ENCODE data around the gene BAHCC1.

Gene BAHCC1

GRCh38 chr17:81514489-81514738 lies 119.2 kb downstream of the BAHCC1 start:
- Histone ChIP-seq H3K9me2 (replicated peaks; ENCODE audit: insufficient read depth, low read length) (no peaks in the 10 kb centered on the region), H2AFZ (ENCODE audit: low read length) (peak overlapping the region; percentile 70), H3K4me2 (ENCODE audit: low read depth, low read length) (peak overlapping the region; percentile 93), H3K79me2 (ENCODE audit: low read length) (peaks cover 34% of the 10 kb centered on the region), H4K20me1 (ENCODE audit: insufficient read depth, low read length) (peaks cover 27% of the 10 kb centered on the region), H3K27me3 (replicated peaks; ENCODE audit: insufficient read depth, low read length) (no peaks in the 10 kb centered on the region), H3K4me3 (ENCODE audit: low read length) (peak overlapping the region; percentile 76), H3K27ac (ENCODE audit: low read length) (peak overlapping the region; percentile 69; the same call in 1 of the 2 replicates), H3F3A (ENCODE audit: insufficient read depth, low read length) (peaks cover 66% of the 10 kb centered on the region), H3K9me3 (replicated peaks; ENCODE audit: insufficient read depth, low read length) (no peaks in the 10 kb centered on the region), H3K9ac (ENCODE audit: low read length) (peak overlapping the region; percentile 75), H3K4me1 (ENCODE audit: low read length) (peaks cover 31% of the 10 kb centered on the region), H3K36me3 (replicated peaks; ENCODE audit: insufficient read depth, low read length) (peaks cover 17% of the 10 kb centered on the region)
- DNase-seq: no peak
- TF ChIP-seq, protein P1, sequence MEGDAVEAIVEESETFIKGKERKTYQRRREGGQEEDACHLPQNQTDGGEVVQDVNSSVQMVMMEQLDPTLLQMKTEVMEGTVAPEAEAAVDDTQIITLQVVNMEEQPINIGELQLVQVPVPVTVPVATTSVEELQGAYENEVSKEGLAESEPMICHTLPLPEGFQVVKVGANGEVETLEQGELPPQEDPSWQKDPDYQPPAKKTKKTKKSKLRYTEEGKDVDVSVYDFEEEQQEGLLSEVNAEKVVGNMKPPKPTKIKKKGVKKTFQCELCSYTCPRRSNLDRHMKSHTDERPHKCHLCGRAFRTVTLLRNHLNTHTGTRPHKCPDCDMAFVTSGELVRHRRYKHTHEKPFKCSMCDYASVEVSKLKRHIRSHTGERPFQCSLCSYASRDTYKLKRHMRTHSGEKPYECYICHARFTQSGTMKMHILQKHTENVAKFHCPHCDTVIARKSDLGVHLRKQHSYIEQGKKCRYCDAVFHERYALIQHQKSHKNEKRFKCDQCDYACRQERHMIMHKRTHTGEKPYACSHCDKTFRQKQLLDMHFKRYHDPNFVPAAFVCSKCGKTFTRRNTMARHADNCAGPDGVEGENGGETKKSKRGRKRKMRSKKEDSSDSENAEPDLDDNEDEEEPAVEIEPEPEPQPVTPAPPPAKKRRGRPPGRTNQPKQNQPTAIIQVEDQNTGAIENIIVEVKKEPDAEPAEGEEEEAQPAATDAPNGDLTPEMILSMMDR (IDR thresholded peaks at IDR 0.05; ENCODE audit: low read length): no peak
- TF ChIP-seq EZH2phosphoT487 (IDR thresholded peaks at IDR 0.05; ENCODE audit: low read length): no peak
- no peak for TF ChIP-seq EZH2 (optimal IDR thresholded peaks at IDR 0.05; ENCODE audit: low read depth, low read length)

DNA sequence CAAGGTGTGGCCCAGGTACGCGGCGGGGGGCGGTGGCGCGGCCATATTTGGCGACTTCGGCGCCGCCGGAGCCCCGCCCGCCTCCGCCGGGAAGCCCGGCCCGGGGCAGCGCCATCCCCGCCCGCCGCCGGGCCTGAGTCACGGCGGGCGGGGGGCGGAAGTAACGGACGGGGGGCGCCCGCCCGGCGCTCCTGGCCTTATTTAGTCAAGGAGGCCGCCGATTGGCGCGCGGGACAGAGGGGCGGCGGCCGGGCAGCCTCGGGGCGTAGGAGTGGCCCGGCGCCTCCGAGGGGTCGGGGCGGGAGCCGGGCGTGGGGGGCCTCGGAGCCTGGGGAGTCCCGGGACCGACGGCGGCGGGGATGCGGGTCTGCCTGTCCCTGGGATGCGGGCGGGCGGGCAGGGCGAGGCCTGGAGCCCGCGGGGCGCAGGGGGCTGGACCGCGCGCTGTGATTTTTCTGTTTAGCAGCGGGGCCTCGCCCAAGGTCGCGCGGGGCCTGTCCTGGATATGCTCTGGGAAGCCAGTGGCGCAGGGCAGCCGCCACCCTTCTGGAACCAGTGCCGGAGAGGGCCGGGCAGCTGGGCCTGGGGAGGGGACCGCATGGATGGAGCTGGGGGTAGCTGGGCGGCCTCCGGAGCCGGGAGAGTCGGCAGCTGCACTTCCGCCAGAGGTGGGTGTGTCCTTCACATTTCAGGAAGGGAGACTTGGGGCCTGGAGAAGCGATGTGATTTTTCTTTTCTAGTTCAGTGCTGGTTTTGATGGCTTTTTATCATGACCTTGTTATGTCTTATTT lies 119.7 kb downstream of the BAHCC1 start:
- H2AFZ ChIP-seq (ENCODE audit: low read length): peak overlapping the region; percentile 63; the same call in 1 of the 2 replicates
- peak overlapping the region; percentile 56; the same call in 1 of the 2 replicates for H3K9ac ChIP-seq (ENCODE audit: low read length)
- H3K36me3 ChIP-seq (replicated peaks; ENCODE audit: insufficient read depth, low read length): peaks cover 17% of the 10 kb centered on the region
- peak; percentile 55 for DNase-seq
- peak overlapping the region; percentile 87 for H3K4me2 ChIP-seq (ENCODE audit: low read depth, low read length)
- peak overlapping the region; percentile 72 for H3K4me3 ChIP-seq (ENCODE audit: low read length)
- no peaks in the 10 kb centered on the region for H3K9me2 ChIP-seq (replicated peaks; ENCODE audit: insufficient read depth, low read length)
- H3K27ac ChIP-seq (ENCODE audit: low read length): peak overlapping the region; percentile 69; the same call in 1 of the 2 replicates
- peaks cover 21% of the 10 kb centered on the region for H4K20me1 ChIP-seq (ENCODE audit: insufficient read depth, low read length)
- no peaks in the 10 kb centered on the region for H3K9me3 ChIP-seq (replicated peaks; ENCODE audit: insufficient read depth, low read length)
- peaks cover 34% of the 10 kb centered on the region for H3K79me2 ChIP-seq (ENCODE audit: low read length)
- no peaks in the 10 kb centered on the region for H3K27me3 ChIP-seq (replicated peaks; ENCODE audit: insufficient read depth, low read length)
- H3K4me1 ChIP-seq (ENCODE audit: low read length): peaks cover 31% of the 10 kb centered on the region
- H3F3A ChIP-seq (ENCODE audit: insufficient read depth, low read length): peaks cover 60% of the 10 kb centered on the region
- TF ChIP-seq EZH2 (optimal IDR thresholded peaks at IDR 0.05; ENCODE audit: low read depth, low read length) (no peak), EZH2phosphoT487 (IDR thresholded peaks at IDR 0.05; ENCODE audit: low read length) (no peak)
- TF ChIP-seq, protein P1 (IDR thresholded peaks at IDR 0.05; ENCODE audit: low read length): no peak

DNA sequence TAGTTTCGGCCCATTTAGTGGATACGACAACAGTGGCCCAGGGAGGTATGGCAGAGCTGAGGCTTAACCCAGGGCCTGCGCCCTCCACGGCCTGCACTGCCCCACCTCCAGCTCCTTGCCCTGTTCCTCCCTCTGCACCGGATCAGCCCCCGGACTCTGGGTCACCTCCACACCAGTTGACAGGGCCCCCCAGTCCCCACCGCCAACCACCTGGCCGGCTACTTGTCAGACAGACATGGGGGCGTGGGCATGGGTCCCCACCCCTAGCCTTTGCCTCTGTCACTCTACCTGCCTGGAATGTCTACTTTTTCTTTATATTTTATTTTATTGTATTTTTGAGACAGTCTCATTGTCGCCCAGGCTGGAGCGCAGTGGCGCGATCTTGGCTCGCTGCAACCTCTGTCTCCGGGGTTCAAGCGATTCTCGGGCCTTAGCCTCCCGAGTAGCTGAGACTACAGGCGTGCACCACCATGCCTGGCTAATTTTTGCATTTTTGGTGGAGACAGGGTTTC lies 120.3 kb downstream of the BAHCC1 start:
- peak; percentile 3 for DNase-seq
- peak overlapping the region; percentile 87 for H3K4me2 ChIP-seq (ENCODE audit: low read depth, low read length)
- TF ChIP-seq, protein P1 (IDR thresholded peaks at IDR 0.05; ENCODE audit: low read length): no peak
- TF ChIP-seq EZH2phosphoT487 (IDR thresholded peaks at IDR 0.05; ENCODE audit: low read length) (no peak), EZH2 (optimal IDR thresholded peaks at IDR 0.05; ENCODE audit: low read depth, low read length) (no peak)
- no peaks in the 10 kb centered on the region for H3K9me3 ChIP-seq (replicated peaks; ENCODE audit: insufficient read depth, low read length)
- peak overlapping the region; percentile 72 for H3K4me3 ChIP-seq (ENCODE audit: low read length)
- peaks cover 59% of the 10 kb centered on the region for H3F3A ChIP-seq (ENCODE audit: insufficient read depth, low read length)
- H3K79me2 ChIP-seq (ENCODE audit: low read length): peaks cover 28% of the 10 kb centered on the region
- H4K20me1 ChIP-seq (ENCODE audit: insufficient read depth, low read length): peaks cover 16% of the 10 kb centered on the region
- peaks cover 26% of the 10 kb centered on the region for H3K4me1 ChIP-seq (ENCODE audit: low read length)
- H3K27ac ChIP-seq (ENCODE audit: low read length): peak overlapping the region; percentile 53; the same call in 1 of the 2 replicates
- no peaks in the 10 kb centered on the region for H3K9me2 ChIP-seq (replicated peaks; ENCODE audit: insufficient read depth, low read length)
- no peak overlapping the region for H2AFZ ChIP-seq (ENCODE audit: low read length)
- no peaks in the 10 kb centered on the region for H3K27me3 ChIP-seq (replicated peaks; ENCODE audit: insufficient read depth, low read length)
- H3K36me3 ChIP-seq (replicated peaks; ENCODE audit: insufficient read depth, low read length): peaks cover 12% of the 10 kb centered on the region
- H3K9ac ChIP-seq (ENCODE audit: low read length): peak overlapping the region; percentile 56; the same call in 1 of the 2 replicates
